Fibroblast of lung (primary cell): ENCODE results near the gene INMT.

Experiments used
- EZH2 ChIP-seq: IDR thresholded peaks from 2 replicates; pipeline ENCODE4 v1.5.1; 2012; ENCODE audit warnings: low read length, control low read depth, mild to moderate bottlenecking; ENCODE audit errors: missing control alignments
- TF ChIP-seq, protein P1 (sequence below), 2 donors: IDR thresholded peaks in 1 of 2; conservative IDR thresholded peaks in 1 of 2; 1 replicate in 1 of 2; 2 replicates in 1 of 2; pipeline ENCODE4 v1.5.1; 2011 to 2012; ENCODE audit warnings: low read length in 2 of 2, control low read depth in 1 of 2, inconsistent platforms in 1 of 2, low read depth in 1 of 2, mild to moderate bottlenecking in 1 of 2

DNA sequence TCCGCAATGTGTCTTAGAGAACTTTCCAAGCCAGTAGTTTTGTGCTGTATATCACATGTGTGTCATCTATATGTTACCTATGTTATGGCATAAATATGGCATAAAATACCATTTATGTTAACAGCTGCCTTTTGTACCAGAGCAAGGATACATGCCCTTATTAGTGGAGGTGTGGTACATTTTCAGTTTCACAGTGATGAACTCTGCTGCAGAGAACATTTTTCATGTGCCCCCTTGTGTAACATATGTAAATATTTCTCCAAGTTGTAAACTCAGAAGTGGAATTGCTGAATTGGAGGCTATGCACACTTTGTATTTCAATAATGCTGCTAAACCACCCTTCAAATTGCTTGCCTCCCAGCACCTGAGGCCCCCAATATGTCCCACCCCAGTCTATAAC, 37.8 kb upstream of the INMT start:
- TF ChIP-seq, protein P1, sequence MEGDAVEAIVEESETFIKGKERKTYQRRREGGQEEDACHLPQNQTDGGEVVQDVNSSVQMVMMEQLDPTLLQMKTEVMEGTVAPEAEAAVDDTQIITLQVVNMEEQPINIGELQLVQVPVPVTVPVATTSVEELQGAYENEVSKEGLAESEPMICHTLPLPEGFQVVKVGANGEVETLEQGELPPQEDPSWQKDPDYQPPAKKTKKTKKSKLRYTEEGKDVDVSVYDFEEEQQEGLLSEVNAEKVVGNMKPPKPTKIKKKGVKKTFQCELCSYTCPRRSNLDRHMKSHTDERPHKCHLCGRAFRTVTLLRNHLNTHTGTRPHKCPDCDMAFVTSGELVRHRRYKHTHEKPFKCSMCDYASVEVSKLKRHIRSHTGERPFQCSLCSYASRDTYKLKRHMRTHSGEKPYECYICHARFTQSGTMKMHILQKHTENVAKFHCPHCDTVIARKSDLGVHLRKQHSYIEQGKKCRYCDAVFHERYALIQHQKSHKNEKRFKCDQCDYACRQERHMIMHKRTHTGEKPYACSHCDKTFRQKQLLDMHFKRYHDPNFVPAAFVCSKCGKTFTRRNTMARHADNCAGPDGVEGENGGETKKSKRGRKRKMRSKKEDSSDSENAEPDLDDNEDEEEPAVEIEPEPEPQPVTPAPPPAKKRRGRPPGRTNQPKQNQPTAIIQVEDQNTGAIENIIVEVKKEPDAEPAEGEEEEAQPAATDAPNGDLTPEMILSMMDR (conservative IDR thresholded peaks at IDR 0.05 in 1 of 2, IDR thresholded peaks at IDR 0.05 in 1 of 2; ENCODE audit: low read depth in 1 of 2, low read length in 2 of 2) = no peak
- no peak for TF ChIP-seq EZH2
